Measurements from ENCODE around the gene UBXN6. TPM values are rescaled to one million over a fixed set of nuclear protein-coding genes. Genes with fewer than 3 reads are reported as not detected.

Gene UBXN6
- total RNA-seq, 1 donor from 2014 or later, result 45.7 TPM

DNA sequence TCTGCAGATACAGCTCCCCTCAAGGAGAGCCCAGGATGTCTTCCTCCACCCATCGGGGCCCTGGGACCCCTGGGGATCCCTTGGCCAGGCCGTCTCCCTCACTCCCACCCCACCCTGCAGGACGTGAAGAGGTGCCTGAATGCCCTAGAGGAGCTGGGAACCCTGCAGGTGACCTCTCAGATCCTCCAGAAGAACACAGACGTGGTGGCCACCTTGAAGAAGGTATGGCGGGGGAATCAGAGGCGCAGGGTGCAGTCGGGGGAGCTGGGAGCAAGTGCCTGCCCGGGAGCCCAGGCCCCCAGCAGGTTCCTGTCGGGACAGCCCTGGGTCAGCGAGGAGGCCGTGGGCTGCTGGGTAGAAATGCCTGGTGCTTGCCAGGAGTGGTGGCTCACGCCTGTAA lies 41.1 kb upstream of the UBXN6 start:
- Mint-ChIP-seq H3K27me3 (ENCODE audit: unreplicated experiment) (peaks cover 10% of the 10 kb centered on the region), H3K27ac (ENCODE audit: unreplicated experiment) (no peak overlapping the region), H3K4me1 (ENCODE audit: unreplicated experiment) (no peaks in the 10 kb centered on the region), H3K9me3 (ENCODE audit: unreplicated experiment) (no peaks in the 10 kb centered on the region), H3K4me3 (ENCODE audit: unreplicated experiment) (no peak overlapping the region), H3K36me3 (ENCODE audit: low read depth, unreplicated experiment) (peaks cover 11% of the 10 kb centered on the region)
- no peak for DNase-seq (ENCODE audit: low spot score)
- TF ChIP-seq, protein P1, sequence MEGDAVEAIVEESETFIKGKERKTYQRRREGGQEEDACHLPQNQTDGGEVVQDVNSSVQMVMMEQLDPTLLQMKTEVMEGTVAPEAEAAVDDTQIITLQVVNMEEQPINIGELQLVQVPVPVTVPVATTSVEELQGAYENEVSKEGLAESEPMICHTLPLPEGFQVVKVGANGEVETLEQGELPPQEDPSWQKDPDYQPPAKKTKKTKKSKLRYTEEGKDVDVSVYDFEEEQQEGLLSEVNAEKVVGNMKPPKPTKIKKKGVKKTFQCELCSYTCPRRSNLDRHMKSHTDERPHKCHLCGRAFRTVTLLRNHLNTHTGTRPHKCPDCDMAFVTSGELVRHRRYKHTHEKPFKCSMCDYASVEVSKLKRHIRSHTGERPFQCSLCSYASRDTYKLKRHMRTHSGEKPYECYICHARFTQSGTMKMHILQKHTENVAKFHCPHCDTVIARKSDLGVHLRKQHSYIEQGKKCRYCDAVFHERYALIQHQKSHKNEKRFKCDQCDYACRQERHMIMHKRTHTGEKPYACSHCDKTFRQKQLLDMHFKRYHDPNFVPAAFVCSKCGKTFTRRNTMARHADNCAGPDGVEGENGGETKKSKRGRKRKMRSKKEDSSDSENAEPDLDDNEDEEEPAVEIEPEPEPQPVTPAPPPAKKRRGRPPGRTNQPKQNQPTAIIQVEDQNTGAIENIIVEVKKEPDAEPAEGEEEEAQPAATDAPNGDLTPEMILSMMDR (IDR thresholded peaks at IDR 0.05; ENCODE audit: unreplicated experiment), result no peak

DNA sequence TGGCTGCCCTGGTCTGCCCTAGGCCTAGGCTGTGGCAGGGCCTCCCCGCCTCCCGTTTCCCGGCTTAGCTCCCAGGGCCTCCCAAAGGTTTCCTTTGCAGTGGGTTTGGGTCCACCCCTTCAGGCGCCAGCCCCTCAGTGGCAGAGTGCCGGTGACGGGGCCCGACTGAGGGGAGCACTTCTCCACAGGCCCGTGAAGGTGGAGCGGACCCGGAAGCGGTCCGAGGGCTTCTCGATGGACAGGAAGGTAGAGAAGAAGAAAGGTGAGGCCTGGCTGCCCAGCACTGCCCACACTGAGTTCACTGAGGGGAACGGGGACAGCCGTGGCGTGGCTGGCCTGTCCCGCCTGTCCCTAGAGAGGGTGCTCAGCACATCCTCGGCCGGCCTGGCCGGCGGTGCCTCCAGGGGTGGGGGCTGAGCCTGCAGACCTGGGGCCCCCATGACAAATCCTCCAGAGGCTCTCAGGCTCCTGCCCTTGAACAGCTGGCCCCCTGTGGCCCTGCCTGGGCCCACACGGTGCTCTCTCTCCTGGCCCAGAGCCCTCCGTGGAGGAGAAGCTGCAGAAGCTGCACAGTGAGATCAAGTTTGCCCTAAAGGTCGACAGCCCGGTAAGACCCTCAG lies 40.3 kb upstream of the UBXN6 start:
- DNase-seq (ENCODE audit: low spot score), result no peak
- Mint-ChIP-seq H3K27me3 (ENCODE audit: unreplicated experiment) (peaks cover 10% of the 10 kb centered on the region), H3K4me1 (ENCODE audit: unreplicated experiment) (no peaks in the 10 kb centered on the region), H3K36me3 (ENCODE audit: low read depth, unreplicated experiment) (peaks cover 11% of the 10 kb centered on the region), H3K27ac (ENCODE audit: unreplicated experiment) (no peak overlapping the region), H3K4me3 (ENCODE audit: unreplicated experiment) (no peak overlapping the region), H3K9me3 (ENCODE audit: unreplicated experiment) (no peaks in the 10 kb centered on the region)
- TF ChIP-seq, protein P1 (IDR thresholded peaks at IDR 0.05; ENCODE audit: unreplicated experiment), result no peak

DNA sequence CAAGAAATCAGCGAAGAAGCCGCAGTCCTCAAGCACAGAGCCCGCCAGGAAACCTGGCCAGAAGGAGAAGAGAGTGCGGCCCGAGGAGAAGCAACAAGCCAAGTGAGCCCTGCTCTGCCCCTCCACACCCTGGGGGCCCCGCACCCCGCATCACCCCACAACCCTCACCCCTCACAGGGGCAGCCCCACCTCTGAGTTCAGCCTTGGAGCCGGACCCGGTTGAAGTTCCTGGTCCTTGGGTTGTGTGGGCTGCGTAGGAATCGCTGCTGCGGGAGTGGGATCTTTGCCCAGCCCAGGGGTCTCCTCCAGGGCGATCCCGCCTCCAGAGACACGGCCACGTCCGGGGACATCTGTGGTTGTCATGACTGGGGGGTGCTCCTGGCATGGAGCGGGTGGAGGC lies 38.7 kb upstream of the UBXN6 start:
- peaks cover 5% of the 10 kb centered on the region for H3K27me3 Mint-ChIP-seq (ENCODE audit: unreplicated experiment)
- TF ChIP-seq, protein P1 (IDR thresholded peaks at IDR 0.05; ENCODE audit: unreplicated experiment), result no peak
- H3K4me3 Mint-ChIP-seq (ENCODE audit: unreplicated experiment), result no peak overlapping the region
- no peak overlapping the region for H3K27ac Mint-ChIP-seq (ENCODE audit: unreplicated experiment)
- no peak for DNase-seq (ENCODE audit: low spot score)
- H3K9me3 Mint-ChIP-seq (ENCODE audit: unreplicated experiment), result no peaks in the 10 kb centered on the region
- H3K36me3 Mint-ChIP-seq (ENCODE audit: low read depth, unreplicated experiment), result peaks cover 7% of the 10 kb centered on the region
- H3K4me1 Mint-ChIP-seq (ENCODE audit: unreplicated experiment), result no peaks in the 10 kb centered on the region

DNA sequence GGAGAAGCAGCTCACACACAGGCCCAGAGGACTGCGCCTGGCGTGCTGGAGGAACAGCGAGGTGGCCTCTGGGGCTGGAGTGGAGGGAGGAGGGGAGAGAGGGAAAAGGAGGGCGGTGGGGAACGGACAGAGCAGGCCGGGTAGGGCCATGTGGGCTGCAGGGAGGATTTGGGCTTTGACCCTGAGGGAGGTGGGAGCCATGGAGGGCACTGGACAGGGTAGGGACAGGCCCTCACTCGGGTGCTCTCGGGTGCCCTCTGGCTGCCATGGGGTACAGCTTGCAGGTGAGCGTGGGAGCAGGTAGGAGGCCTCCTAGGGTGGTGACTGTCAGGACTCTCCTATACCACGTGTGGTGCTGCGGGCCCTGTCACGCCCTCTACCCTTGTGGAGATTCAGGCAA lies 37.9 kb upstream of the UBXN6 start:
- Mint-ChIP-seq H3K27me3 (ENCODE audit: unreplicated experiment) (peaks cover 5% of the 10 kb centered on the region), H3K9me3 (ENCODE audit: unreplicated experiment) (no peaks in the 10 kb centered on the region), H3K36me3 (ENCODE audit: low read depth, unreplicated experiment) (peaks cover 9% of the 10 kb centered on the region), H3K27ac (ENCODE audit: unreplicated experiment) (no peak overlapping the region), H3K4me3 (ENCODE audit: unreplicated experiment) (no peak overlapping the region), H3K4me1 (ENCODE audit: unreplicated experiment) (no peaks in the 10 kb centered on the region)
- DNase-seq (ENCODE audit: low spot score), result no peak
- TF ChIP-seq, protein P1 (IDR thresholded peaks at IDR 0.05; ENCODE audit: unreplicated experiment), result no peak

DNA sequence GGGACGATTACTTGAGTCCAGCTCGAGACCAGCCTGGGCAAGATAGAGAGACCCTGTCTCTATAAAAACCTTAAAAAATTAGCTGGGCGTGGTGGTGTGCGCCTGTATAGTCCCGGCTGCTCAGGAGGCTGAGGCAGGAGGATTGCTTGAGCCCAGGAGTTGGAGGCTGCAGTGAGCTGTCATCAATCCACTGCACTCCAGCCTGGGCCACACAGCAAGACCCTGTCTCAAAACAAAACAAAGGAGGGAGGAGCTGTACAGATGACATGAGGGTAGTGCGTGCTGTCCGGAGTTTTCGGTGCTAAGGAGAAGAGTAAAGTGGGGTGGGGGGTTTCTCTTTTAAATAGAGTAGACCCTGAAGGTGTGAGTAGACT lies 37.1 kb upstream of the UBXN6 start:
- Mint-ChIP-seq H3K9me3 (ENCODE audit: unreplicated experiment) (no peaks in the 10 kb centered on the region), H3K36me3 (ENCODE audit: low read depth, unreplicated experiment) (peaks cover 11% of the 10 kb centered on the region), H3K4me1 (ENCODE audit: unreplicated experiment) (no peaks in the 10 kb centered on the region), H3K4me3 (ENCODE audit: unreplicated experiment) (no peak overlapping the region), H3K27me3 (ENCODE audit: unreplicated experiment) (peaks cover 4% of the 10 kb centered on the region), H3K27ac (ENCODE audit: unreplicated experiment) (peak overlapping the region; percentile 38)
- TF ChIP-seq, protein P1 (IDR thresholded peaks at IDR 0.05; ENCODE audit: unreplicated experiment), result no peak
- DNase-seq (ENCODE audit: low spot score), result no peak

All from endothelial cell (in vitro differentiated cells).